GM12801 (cell line): ENCODE measurements around the gene FUT6.

ENCODE experiments used
- TF ChIP-seq, protein P1 (sequence below): IDR thresholded peaks from one replicate; pipeline ENCODE4 v1.5.1; 2011; ENCODE audit warnings: control low read depth; ENCODE audit not compliant: insufficient read length; ENCODE audit errors: extremely low read depth

FUT6 gene

DNA sequence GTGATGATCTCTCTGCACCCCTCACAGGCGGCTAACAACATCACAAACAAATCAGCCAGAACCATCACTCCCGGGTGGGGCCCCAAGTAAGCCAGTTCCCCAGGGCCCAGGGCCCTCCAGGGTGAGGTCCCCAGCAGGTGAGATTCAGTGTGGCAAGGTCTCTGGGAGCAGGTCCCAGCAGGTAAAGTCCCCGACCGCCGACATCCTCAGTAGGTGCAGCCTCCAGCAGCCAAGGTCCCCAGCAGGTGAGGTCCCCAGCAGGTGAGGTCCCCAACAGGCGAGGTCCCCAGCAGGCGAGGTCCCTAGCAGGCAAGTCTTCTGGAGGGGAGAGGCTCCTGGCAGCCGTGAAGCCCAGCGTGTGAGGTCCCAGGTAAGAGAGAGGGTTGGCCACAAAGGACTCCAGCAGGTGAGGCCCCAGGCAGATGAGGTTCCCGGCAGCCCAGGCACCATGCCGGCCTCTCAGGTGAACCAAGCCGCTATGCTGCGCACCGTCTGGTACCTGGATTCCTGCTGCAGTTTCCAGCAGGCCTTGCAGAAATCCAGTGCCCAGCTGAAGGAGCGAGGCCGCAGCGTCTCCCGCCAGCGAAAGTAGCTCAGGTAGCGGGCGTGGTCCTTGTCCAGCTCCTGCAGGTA, 3.9 kb upstream of the FUT6 start:
- TF ChIP-seq, protein P1, sequence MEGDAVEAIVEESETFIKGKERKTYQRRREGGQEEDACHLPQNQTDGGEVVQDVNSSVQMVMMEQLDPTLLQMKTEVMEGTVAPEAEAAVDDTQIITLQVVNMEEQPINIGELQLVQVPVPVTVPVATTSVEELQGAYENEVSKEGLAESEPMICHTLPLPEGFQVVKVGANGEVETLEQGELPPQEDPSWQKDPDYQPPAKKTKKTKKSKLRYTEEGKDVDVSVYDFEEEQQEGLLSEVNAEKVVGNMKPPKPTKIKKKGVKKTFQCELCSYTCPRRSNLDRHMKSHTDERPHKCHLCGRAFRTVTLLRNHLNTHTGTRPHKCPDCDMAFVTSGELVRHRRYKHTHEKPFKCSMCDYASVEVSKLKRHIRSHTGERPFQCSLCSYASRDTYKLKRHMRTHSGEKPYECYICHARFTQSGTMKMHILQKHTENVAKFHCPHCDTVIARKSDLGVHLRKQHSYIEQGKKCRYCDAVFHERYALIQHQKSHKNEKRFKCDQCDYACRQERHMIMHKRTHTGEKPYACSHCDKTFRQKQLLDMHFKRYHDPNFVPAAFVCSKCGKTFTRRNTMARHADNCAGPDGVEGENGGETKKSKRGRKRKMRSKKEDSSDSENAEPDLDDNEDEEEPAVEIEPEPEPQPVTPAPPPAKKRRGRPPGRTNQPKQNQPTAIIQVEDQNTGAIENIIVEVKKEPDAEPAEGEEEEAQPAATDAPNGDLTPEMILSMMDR, result no peak

GRCh38 chr19:5838353-5839064, 993 bp downstream of the FUT6 start:
- TF ChIP-seq, protein P1, result no peak

DNA sequence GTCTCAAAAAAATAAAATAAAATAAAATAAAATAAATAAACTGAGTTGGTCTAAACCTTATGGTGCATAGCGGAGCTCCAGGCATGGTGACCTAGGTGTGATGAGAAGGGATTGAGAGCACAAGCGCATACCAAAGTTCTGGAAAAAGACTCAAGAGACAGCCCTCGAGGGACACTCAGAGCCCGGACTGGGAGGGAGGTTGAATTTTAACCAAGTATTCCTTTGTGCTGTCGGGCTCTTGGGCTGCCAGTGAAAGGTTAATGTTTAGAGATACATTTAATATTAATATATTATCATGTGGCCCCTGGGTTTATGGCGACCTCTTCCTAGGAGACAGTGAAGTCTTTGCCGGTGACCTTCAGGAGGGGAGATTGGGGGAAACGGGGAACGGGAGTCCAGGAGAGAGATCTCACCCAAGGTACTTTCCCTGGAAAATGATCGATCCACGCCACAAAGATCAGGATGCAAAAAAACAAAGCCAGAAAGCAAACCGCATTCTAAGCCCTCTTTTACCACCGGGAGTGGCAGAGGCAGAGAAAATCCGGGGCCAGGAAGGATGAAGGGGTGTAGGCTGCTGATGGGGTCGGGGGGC, 1.6 kb downstream of the FUT6 start:
- TF ChIP-seq, protein P1, result no peak

- TF ChIP-seq, protein P1, result no peak
These were observed 6.8 kb downstream of the FUT6 start for GRCh38 chr19:5832527-5833216.

GRCh38 chr19:5832061-5832460, 7.4 kb downstream of the FUT6 start:
- TF ChIP-seq, protein P1, result no peak

DNA sequence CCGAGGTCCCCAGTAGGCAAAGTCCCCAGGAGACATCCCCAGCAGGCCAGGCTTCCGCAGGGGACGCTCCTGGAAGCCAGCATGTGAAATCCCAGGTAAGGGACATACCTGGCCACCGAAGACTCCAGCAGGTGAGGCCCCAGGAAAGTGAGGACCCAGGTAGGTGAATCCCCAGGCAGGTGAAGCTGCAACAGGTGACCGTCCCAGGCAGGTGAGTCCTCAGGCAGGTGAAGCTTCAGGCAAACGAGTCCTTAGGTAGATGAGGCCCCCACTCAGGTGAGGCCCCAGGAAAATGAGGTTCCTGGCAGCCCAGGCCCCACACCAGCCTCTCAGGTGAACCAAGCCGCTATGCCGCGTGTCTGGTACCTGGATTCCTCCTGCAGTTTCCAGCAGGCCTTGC, 8.3 kb downstream of the FUT6 start:
- TF ChIP-seq, protein P1, result no peak

- TF ChIP-seq, protein P1, result no peak
These were observed 9.8 kb downstream of the FUT6 start for GRCh38 chr19:5829567-5830310.
